Brain pericyte (primary cell): Measurements from ENCODE around the gene FOSL2.

Experiments used
- DNase-seq: peaks from one replicate; pipeline ENCODE4 v3.0.0-alpha.2; 2012; ENCODE audit warnings: low read depth, low spot score

FOSL2 gene

GRCh38 chr2:28392297-28393113 lies at the start of gene FOSL2:
TSS of gene FOSL2 (plus strand) at chr2:28392858. CDS start at chr2:28393721, 863 bp downstream.
- DNase-seq: peak; percentile 99

GRCh38 chr2:28343184-28343942 lies 49.3 kb upstream of the FOSL2 start:
- no peak for DNase-seq

- no peak for DNase-seq
Measured at GRCh38 chr2:28343971-28344715, 48.5 kb upstream of the FOSL2 start.

- no peak for DNase-seq
Measured at GRCh38 chr2:28344756-28345373, 47.8 kb upstream of the FOSL2 start.

- DNase-seq: no peak
Measured at GRCh38 chr2:28345619-28346018, 47.0 kb upstream of the FOSL2 start.

- DNase-seq: peak; percentile 76
Measured at GRCh38 chr2:28346587-28346986, 46.1 kb upstream of the FOSL2 start.

GRCh38 chr2:28347193-28347592 lies 45.5 kb upstream of the FOSL2 start:
- no peak for DNase-seq

GRCh38 chr2:28347596-28347995 lies 45.1 kb upstream of the FOSL2 start:
- DNase-seq: no peak

GRCh38 chr2:28348149-28348567 lies 44.5 kb upstream of the FOSL2 start:
- no peak for DNase-seq

GRCh38 chr2:28348921-28349320 lies 43.7 kb upstream of the FOSL2 start:
- DNase-seq: no peak

GRCh38 chr2:28349546-28350165 lies 43.0 kb upstream of the FOSL2 start:
- no peak for DNase-seq

- DNase-seq: no peak
Measured at GRCh38 chr2:28350196-28350595, 42.5 kb upstream of the FOSL2 start.

- no peak for DNase-seq
Measured at GRCh38 chr2:28350791-28351285, 41.8 kb upstream of the FOSL2 start.

- no peak for DNase-seq
Measured at GRCh38 chr2:28351621-28352020, 41.0 kb upstream of the FOSL2 start.

- no peak for DNase-seq
Measured at GRCh38 chr2:28352104-28352503, 40.6 kb upstream of the FOSL2 start.

- no peak for DNase-seq
Measured at GRCh38 chr2:28352610-28353195, 40.0 kb upstream of the FOSL2 start.

GRCh38 chr2:28354920-28355520 lies 37.6 kb upstream of the FOSL2 start:
- no peak for DNase-seq

GRCh38 chr2:28355521-28356094 lies 37.0 kb upstream of the FOSL2 start:
- no peak for DNase-seq

GRCh38 chr2:28356095-28356911 lies 36.4 kb upstream of the FOSL2 start:
- DNase-seq: peak; percentile 70
